NB4 (cell line): Measurements from ENCODE around the gene TFF1.

Experiments
- MYC ChIP-seq: IDR thresholded peaks from 2 replicates; pipeline ENCODE4 v1.6.1; 2011; ENCODE audit warnings: low read depth, low read length
- POLR2A ChIP-seq: IDR thresholded peaks from 2 replicates; pipeline ENCODE4 v1.6.1; 2011; ENCODE audit warnings: mild to moderate bottlenecking; ENCODE audit not compliant: insufficient read length; ENCODE audit errors: extremely low read depth
- TF ChIP-seq, protein P1 (sequence below): IDR thresholded peaks from one replicate; pipeline ENCODE4 v1.5.1; 2012; ENCODE audit warnings: low read depth, low read length
- TF ChIP-seq, protein P2 (sequence below): IDR thresholded peaks from 2 replicates; pipeline ENCODE4 v1.6.1; 2011; ENCODE audit warnings: low read depth, low read length

DNA sequence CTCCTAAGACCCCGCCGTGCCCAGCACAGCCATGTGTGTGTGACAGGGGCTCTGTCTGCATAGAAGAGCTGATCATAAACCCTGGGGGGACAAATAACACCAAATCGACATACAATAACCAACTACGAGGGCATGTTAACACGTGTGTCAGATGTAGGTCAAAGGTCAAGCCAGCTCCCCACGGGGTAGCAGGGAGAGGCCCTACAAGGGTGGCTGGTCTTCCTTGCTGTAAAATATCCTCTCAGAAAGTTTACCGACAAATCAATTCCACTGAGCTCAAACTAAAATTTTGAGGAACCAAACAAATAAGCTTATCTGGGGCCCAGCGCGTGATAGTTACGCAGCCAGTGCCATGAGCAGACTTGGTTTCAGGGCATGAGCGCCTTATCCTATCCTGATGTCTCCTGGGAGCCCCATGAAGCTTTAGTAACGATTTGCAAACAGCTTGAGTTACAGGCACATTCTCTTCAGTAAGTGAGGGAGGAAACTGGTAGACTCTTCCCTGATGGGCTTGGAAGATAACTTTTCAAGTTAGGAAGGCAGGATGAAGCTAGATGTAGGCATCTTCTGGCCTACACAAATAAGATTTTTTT, 32.2 kb upstream of the TFF1 start:
- TF ChIP-seq, protein P1, sequence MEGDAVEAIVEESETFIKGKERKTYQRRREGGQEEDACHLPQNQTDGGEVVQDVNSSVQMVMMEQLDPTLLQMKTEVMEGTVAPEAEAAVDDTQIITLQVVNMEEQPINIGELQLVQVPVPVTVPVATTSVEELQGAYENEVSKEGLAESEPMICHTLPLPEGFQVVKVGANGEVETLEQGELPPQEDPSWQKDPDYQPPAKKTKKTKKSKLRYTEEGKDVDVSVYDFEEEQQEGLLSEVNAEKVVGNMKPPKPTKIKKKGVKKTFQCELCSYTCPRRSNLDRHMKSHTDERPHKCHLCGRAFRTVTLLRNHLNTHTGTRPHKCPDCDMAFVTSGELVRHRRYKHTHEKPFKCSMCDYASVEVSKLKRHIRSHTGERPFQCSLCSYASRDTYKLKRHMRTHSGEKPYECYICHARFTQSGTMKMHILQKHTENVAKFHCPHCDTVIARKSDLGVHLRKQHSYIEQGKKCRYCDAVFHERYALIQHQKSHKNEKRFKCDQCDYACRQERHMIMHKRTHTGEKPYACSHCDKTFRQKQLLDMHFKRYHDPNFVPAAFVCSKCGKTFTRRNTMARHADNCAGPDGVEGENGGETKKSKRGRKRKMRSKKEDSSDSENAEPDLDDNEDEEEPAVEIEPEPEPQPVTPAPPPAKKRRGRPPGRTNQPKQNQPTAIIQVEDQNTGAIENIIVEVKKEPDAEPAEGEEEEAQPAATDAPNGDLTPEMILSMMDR: no peak
- TF ChIP-seq POLR2A (no peak), MYC (no peak)
- TF ChIP-seq, protein P2, sequence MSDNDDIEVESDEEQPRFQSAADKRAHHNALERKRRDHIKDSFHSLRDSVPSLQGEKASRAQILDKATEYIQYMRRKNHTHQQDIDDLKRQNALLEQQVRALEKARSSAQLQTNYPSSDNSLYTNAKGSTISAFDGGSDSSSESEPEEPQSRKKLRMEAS: no peak
